AML-193 (cell line): ENCODE results near the gene ANKS1B.
"Not testable (repeated sequence)": the region's sequence is repeated elsewhere in the genome, so short reads cannot be mapped to it uniquely, and the experiment has no call there.

Experiments
- DNase-seq, 2 experiments: peaks; one replicate each; lab custom pipeline; 2025; lab: John Stamatoyannopoulos, UW

ANKS1B gene

DNA sequence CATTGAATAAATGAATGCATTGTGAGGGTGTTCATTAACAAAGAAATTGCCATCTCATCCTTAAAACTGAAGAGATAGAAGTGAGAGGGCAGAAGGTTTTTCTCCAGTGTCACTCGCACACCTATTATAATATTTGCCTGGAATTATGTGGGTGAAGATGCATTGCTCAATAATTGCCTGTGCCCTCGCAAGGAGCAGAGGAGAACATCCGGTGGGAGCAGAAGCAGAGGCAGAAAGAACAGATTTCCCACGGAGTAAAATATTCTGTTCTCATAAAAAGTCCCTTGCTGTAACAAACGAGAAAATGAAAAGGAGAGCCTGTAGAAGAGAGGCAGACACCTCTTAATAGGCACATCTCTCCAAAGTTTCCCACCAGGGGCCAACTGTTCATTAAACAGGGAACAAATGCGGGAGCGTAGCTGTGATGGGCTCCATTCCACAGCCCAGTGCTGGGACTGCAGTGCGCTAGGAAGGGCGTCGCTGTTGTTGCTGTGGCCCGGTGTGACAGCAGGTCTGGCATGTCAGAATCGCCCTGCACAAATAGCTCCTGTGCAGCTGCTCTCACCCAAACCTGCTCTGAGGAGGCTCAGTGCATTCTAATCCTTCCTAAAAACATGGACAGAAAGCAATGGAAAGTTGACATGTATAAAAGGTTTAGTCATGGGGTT, 979.8 kb downstream of the ANKS1B start:
- no peak for DNase-seq

DNA sequence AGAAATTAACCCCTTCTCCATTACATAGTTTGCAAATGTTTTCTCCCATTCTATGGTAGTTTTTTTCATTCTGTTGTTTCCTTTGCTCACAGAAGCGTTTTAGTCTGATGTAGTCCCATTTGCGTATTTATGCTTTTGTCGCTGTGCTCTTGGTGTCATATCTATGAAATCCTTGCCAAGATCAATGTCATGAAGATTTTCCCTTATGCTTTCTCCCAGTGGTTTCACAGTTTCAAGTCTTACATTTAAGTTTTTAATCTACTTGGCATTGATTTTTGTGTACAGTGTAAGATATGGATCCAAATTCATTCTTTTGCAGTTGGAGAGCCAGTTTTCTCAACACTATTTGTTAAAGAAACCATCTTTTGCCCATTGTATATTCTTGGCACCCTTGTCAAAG, 982.0 kb downstream of the ANKS1B start:
- DNase-seq, result no peak

DNA sequence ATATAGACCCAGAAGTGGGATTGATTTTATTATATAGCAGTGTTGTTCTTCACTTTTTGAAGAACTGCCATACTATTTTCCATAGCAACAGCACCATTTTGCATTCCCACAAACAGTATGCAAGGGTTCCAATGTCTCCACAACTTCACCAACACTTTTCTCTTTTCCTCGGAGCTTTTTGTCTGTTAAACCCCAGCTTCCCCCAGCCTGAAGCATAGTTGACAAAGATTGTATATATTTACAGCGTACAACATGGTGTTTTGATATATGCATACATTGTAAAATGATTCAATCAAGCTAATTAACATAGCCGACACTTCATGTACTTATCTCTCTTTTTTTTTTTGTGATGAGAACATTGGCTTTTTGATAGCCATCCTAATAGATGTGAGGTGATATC, 982.6 kb downstream of the ANKS1B start:
- no peak for DNase-seq

DNA sequence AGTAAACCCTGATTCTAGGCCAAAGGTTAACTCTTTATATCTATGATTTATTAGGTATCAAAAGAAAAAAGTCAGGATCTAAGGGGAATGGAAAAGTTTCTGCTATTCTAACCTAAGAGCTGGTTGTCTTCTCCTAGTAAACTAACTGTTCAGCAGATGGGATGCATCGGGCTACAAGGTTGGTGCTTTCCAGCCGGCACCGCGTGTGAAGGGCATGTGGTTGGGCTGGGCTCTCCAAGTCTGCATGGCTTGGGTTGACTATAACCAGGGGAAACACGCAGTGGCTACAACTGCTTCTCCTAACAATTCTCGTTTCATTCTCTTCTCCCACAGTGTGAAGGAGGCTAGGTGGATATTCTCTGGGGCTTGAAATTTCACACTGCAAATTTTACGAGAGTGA, 985.2 kb downstream of the ANKS1B start:
- no peak for DNase-seq

DNA sequence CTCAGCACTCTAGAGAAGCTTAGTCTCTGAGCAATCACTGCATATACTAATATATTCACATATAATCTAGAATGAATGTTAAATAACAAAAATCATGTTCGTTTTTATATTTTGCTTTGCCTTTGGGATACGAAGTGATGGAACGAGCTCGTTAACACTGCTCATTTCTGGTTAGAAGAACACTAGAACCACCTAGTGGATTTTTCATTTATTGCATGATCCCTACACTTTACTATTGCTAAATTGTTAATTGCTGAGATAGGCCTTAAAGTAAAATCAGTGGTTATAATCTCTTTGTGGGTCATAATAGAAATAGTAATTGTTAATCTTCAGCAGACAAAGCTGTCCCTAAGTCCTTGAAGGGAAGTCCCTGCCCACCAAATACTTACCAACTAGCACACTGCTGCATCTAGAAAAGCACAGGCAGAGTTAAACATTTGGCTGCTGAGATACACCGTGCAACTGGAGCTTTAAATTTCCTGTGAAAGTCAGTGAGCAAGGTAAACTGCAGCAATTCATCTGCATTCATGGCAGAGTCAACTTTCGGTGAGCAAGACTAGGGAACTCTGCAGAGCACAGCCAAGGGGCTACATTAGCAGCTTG, 985.9 kb downstream of the ANKS1B start:
- peak; percentile 24 to 44 for DNase-seq

DNA sequence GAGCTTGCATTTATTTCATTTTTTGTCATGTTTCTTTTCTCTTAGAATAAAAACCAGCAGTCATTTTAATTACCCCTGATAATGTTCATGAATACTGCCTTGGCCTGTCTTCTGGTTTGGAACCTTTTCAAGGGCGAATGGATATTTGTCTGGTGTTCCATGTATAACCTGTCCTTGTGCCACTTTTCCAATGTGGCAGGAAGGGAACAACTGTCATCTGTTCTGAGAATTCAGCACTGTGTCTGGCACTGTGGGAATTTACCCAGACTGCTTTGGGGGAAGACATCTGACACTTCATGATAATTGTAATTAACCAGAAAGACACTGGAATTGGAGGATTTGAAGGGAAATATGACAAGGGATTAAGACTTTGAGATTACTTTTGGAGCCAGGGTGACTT, 986.8 kb downstream of the ANKS1B start:
- DNase-seq, result no peak

DNA sequence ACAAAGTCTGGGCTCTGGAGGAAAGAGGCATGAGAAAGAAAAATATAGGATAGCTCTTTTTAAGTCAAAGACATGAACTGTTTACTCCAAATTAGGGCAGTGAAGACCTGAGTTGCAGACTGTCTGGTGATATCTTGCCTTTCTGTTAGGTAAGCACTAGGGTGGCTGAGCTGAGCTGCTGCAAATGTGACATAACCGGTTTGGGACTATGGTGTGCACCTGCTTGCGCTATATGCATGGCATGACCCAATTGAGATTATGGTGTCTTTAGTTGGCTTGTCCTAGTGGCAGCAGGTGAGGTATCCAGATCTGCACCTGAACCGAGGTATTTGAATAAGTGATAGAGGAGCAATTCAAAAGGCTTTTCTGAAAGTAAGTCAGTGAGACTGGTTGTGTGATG, 994.1 kb downstream of the ANKS1B start:
- no peak for DNase-seq

DNA sequence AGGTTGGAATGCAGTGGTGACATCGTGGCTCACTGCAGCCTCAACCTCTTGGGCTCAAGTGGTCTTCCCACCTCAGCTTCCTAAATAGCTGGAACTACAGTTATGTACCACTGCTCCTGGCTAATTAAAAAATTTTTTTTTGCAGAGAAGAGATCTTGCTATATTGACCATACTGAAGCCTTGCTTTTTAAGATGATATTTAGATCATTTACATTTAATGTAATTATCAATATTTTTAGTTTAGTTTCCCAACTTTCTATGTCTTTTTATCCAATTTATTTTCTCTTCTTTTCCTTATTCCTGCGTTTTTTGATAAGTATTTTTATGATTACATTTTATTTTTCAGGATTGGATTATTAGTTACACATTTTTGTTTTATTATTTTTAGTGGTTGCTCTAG, 999.6 kb downstream of the ANKS1B start:
- DNase-seq, result no peak

DNA sequence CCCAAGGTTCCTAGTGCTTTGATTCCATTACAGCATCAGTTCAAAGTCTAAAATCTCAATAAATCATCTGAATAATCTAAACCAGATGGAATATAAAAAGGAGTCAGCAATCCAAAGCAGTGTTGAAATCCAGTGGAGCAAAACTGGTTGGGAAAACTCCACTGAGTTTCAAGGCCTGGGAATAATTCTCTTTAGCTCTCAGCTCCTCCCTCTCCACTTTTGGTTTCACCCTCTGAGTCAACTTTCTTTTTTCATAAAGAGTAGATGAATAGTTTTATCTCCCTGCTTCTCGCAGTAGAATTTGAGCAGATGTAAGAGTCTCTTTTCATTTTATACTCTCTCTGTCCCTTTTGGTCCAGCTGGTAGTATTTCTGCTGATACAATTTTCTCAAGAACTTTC, 1001.1 kb downstream of the ANKS1B start:
- DNase-seq, result no peak

DNA sequence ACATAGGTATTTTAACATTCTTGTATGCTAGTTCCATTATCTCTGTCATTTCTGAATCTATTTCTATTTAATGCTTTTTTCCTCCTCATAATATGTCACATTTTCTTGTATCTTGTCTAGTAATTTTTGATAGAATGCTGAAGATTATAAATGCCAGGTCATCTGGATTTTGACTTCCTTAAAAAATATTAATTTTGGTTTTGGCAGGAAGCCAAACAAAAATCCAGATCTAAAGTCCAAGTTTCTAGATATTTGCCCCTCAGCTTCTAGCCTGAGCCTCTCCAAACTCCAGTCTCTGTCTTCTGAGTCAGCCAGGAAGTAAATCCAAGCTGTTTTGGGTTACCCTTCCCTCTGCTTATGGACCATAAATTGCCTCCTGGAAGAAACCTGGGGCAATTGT, 1004.2 kb downstream of the ANKS1B start:
- no peak for DNase-seq

DNA sequence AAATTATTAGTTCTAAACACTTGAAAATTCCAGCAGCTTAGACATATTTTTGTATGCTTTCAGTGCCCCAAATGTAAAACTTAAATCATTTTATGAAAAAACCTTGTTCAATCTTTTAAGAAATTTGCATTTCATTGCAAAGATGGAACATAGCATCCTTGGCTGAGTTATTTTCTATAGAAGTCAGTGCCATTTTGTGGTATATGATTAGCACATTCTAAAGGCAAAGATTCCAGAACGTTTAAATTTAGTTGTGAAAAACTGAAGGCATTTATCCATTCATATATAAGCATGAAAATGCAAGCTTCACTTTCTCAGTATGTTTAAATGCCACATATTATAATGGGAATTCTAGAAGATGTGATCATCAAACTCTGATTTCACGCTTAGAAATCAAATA, 1007.5 kb downstream of the ANKS1B start:
- no peak for DNase-seq

DNA sequence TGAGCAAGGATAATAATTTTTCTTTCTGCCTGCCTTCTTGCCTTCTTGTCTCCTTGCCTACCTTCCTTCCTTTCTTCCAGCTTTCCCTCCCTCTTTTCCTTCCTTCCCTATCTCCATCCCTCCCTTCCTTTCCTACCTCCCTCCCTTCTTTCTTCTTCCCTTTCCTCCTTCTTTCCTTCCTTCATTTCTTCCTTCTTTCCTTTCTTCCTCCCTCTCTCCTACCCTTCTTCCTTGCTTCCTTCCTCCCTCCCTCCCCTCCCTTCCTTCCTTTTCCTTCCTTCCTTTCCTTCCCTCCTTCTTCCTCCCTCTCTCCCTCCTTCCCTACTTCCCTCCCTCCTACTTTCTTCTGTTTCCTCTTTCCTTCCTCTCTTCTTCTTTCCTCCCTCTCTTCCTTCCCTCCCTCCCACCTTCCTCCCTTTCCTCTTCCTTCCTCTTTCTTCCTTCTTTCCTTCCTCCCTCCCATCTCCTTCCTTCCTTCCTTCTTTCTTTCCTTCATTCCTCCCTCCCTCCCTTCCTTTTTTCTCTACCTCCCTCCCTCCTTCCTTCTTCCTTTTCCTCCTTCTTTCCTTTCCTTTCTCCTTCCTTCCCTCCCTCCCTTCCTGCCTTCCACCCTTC, 1009.9 kb downstream of the ANKS1B start:
- no peak for DNase-seq

DNA sequence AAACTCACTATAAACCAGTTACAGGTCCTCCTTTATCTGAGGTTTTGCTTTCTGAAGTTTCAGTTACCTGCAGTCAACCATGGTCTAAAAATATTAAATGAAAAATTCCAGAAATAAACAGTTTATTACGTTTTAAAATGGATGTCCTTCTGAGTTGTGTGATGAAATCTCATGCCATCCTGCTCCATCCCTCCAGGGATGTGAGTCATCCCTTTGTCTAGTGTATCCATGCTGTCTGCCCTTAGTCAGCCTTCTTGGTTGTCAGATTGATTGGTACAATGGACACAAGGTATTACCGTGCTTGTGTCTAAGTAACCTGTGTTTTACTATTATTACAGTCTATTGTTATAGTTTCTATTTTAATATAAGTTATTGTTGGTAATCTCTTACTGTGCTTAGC, 1011.3 kb downstream of the ANKS1B start:
- no peak for DNase-seq

DNA sequence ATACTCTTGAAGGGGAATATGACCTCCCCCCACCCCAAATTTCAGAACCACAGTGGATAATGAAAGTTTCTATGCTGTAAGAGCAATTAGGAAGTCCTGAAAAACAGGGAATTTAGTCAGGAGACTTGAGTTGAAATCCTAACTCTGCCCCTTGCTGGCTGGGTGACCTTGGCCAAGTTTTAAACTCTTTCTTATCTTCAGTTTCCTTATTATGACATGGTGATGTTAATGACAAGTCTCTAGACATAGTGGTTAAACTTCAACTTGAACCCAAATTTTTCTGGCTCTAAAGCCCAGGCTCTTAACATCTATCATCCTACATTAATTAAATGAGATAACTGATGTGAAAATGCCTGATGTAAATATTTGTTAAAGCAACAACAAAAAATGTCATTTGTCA, 1013.8 kb downstream of the ANKS1B start:
- no peak for DNase-seq

DNA sequence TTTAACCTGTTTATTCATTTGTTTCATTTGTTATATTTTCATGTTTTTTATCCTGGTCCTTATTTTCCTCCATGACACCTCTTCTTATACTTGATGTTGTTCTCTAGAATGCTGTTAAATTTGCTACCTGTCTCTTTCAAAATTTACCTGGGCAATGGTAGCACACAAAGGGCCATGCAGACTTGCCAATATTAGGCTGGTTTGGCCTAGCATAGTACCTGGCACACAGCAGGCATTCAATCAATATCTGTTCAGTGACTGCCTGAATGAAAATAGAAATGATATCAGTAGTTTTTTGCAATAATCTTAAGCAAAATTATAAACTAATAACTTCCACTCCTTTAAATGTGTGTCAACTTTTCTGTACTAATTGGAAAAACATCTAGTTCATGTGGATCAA, 1014.5 kb downstream of the ANKS1B start:
- DNase-seq, result no peak

DNA sequence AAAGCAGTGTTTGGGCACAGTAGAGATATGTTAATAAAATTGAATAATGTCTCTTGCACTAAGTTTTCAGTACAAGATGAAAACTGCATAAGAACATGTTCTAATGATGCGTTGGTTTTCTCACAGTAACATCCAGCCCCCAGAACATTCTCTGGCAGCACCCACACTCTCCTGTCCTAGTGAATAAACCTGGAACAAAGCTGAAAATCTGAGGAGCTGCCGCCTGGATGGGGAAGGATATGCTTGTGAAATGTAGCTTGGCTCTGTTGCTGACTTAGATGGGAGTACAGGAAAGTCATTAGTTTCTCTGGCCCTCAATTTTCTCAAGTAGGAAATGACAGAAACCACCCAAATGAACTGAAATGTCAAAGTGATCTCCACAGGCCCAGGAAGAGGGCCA, 1015.8 kb downstream of the ANKS1B start:
- DNase-seq, result no peak

DNA sequence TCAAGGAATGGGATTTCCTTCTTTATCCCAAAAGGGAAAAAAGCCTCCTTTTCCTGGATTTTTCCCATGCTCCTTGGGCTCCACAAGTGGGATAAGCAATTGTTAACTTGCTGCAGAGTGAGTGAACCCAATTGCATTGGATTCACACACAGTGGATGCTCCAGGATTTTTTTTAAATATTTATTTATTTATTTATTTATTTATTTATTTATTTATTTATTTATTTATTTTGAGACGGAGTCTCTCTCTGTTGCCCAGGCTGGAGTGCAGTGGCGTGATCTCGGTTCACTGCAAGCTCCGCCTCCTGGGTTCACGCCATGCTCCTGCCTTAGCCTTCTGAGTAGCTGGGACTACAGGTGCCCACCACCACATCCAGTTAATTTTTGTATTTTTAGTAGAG, 1027.6 kb downstream of the ANKS1B start:
- DNase-seq, result not testable (repeated sequence)

DNA sequence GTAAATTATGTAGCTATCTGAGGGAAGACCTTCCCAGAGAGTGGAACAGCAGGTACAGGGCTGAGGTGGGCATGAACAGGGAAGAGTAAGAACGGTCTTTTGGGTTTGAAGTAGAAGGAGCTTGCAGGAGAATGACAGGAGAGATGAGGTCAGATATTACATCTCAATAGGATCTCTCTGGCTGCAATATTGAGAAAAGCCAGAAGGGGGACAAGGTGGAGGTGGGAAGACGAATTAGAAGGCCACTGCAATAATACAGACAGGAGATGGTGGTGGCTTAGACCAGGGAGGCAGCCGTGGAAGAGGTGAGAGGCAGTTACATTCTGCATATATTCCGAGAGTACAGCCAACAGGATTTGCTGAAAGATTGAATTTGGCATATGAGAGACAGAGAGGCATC, 1029.5 kb downstream of the ANKS1B start:
- DNase-seq, result peak; percentile 4 to 11

DNA sequence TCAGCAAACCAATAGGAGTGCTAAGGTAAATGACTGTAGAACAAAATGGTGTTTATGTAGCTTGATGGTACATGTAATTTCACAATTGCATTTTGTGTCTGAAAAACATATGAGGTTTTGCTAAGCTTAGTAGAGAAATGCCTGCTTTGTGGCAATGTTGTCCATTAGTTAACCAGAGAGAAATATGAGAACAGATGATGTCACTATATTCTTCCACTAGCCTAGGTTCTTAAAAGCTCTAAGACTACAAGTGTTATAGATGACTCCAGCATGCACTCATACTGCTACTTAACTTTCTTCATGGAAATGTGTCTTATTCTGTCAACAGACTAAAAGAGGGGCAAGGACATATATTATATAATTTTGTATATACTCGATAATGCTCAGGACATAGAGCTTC, 1030.2 kb downstream of the ANKS1B start:
- no peak for DNase-seq

DNA sequence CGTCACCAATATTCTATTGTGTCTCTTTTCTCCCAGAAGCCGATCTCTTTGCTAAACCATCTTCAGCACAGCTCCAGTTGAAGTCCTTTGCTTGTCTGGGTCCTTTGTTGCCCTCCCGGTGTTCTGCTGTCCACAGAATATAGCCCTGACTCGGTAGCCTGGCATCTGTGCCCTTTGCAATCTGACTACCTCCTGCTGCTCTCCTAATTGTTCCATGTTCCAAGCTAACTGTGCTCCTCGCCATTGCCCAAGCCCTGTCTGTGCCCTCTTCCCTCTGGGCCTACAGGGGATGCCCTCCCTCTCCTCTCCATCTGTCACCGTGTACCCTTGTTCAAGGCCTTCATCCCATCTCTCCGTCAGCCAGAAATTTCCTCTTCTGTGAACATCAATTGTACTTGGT, 1033.3 kb downstream of the ANKS1B start:
- DNase-seq, result no peak

DNA sequence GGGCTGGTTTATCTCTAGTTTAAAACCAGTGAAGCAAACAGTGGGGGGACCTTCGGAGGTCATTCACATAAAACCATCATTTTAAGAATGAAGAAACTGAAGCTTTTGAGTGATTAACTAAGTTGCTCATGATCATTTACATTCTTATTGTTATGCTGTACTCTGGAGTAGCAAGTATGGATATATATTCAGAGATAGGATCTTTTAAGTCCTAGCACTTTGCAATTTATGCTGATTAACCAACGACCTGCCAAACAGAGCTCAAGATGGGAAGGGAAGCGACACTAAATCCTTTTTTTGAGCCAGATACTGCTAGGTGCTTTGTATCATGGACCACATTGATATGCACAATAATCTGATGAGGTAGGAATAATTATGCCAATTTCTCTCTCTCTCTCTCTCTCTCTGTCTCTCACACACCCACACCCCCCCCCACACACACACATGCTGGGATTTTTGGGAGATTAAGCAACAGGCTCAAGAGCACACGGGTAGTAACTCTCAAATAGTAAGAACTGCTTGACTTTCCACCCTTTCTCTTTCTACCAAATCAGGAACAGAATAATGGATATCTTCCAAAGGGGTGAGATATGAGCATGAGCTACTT, 1036.3 kb downstream of the ANKS1B start:
- no peak for DNase-seq

DNA sequence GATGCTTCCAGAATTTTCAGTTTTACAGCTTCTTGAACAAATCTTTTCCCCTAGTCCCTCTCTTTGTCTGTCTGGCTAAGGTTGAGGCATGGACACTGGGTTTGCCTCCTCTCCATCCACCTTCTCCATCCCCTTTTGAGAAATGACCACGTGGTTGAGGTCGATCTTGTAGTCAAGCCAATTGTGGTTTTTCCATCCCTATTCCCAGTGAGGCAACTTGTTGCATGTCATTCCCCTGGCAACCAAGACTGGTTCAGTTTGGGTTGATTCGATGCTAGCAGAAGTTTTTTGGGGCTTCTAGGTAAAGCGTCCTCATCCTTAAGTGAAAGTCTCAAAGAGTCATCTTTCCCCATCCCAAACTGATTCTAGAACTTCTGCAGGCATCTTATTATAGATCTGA, 1038.9 kb downstream of the ANKS1B start:
- no peak for DNase-seq

DNA sequence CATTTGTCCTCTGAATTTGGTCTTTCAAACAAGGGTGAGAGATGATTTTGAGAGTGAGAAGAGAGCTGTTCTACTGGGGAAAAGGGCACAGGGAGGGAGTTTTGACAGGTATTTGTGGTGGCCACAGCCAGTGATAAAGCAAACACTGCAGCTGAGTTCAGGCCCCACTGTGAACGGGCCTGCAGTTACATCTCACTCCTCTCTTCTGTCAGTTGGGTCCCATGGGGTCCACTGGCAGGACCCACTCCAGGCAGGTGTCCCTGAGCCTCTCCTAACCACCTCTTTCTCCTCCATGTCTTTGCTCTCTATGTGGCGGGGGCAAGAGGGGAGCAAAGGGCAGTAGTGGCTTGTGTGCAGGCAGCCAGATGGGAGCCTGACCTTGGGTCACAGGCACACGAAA, 1044.8 kb downstream of the ANKS1B start:
- no peak for DNase-seq
